ENCODE measurements around the gene CNOT3.
A peak's percentile ranks its signal among the peaks of the same experiment; 100 is the strongest.

The CNOT3 gene

GRCh38 chr19:54158812-54159351 lies 21.3 kb downstream of the CNOT3 start:
- peaks cover 45% of the 10 kb centered on the region for H3K36me3 ChIP-seq (ENCODE audit: low read depth)
- no peak for TF ChIP-seq CTCF (IDR thresholded peaks at IDR 0.05; ENCODE audit: poor library complexity, severe bottlenecking)
- DNase-seq (ENCODE audit: low spot score) (no peak), ATAC-seq (ENCODE audit: low read depth) (no peak)
- H3K4me3 ChIP-seq (ENCODE audit: severe bottlenecking): peak overlapping the region; percentile 72
- no peaks in the 10 kb centered on the region for H3K9me3 ChIP-seq (ENCODE audit: severe bottlenecking)
- no peaks in the 10 kb centered on the region for H3K27me3 ChIP-seq (ENCODE audit: insufficient read depth, poor library complexity, severe bottlenecking)
- H3K27ac ChIP-seq (ENCODE audit: poor library complexity, severe bottlenecking): peak overlapping the region; percentile 80
- peaks cover 10% of the 10 kb centered on the region for H3K4me1 ChIP-seq (ENCODE audit: insufficient read depth, poor library complexity, severe bottlenecking)

GRCh38 chr19:54159352-54160181 lies 22.0 kb downstream of the CNOT3 start, which contains the start of gene LENG1:
LENG1 (minus strand) TSS chr19:54159721; CDS start chr19:54159695, 26 bp downstream.
- H3K27me3 ChIP-seq (ENCODE audit: insufficient read depth, poor library complexity, severe bottlenecking): no peaks in the 10 kb centered on the region
- DNase-seq (ENCODE audit: low spot score) (peak; percentile 100), ATAC-seq (ENCODE audit: low read depth) (peak; percentile 86)
- peak; percentile 32 for TF ChIP-seq CTCF (IDR thresholded peaks at IDR 0.05; ENCODE audit: poor library complexity, severe bottlenecking)
- no peaks in the 10 kb centered on the region for H3K9me3 ChIP-seq (ENCODE audit: severe bottlenecking)
- peaks cover 10% of the 10 kb centered on the region for H3K4me1 ChIP-seq (ENCODE audit: insufficient read depth, poor library complexity, severe bottlenecking)
- H3K27ac ChIP-seq (ENCODE audit: poor library complexity, severe bottlenecking): peak within 1 kb of the TSS; percentile 80
- H3K4me3 ChIP-seq (ENCODE audit: severe bottlenecking): peak within 1 kb of the TSS; percentile 72
- H3K36me3 ChIP-seq (ENCODE audit: low read depth): peaks cover 38% of the 10 kb centered on the region

GRCh38 chr19:54160182-54160811 lies 22.7 kb downstream of the CNOT3 start:
- peaks cover 10% of the 10 kb centered on the region for H3K4me1 ChIP-seq (ENCODE audit: insufficient read depth, poor library complexity, severe bottlenecking)
- H3K27me3 ChIP-seq (ENCODE audit: insufficient read depth, poor library complexity, severe bottlenecking): no peaks in the 10 kb centered on the region
- H3K27ac ChIP-seq (ENCODE audit: poor library complexity, severe bottlenecking): peak overlapping the region; percentile 80
- peaks cover 31% of the 10 kb centered on the region for H3K36me3 ChIP-seq (ENCODE audit: low read depth)
- no peak for DNase-seq (ENCODE audit: low spot score)
- no peak for TF ChIP-seq CTCF (IDR thresholded peaks at IDR 0.05; ENCODE audit: poor library complexity, severe bottlenecking)
- no peaks in the 10 kb centered on the region for H3K9me3 ChIP-seq (ENCODE audit: severe bottlenecking)
- peak overlapping the region; percentile 47 for H3K4me3 ChIP-seq (ENCODE audit: severe bottlenecking)
- ATAC-seq (ENCODE audit: low read depth): peak; percentile 1; the same call in 2 of the 3 replicates

DNA sequence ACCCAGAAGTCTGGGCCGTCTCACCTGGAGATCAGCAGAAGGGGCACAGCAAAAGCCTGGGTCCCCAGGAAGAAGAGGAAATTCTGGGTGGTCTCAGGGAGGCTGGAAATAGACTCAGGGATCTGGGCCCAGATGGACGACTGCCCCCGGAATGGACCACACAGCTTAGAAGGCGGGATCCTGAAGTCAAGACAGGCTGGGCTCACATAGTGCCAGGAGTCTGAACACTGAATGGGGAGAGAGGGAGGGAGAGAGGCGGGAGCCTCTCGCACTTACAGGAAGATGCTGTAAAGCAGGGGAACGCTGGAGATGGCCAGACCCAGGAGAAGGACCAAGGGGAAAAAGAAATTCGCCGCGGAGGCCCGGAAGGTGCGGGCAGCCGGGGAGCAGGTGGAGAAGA lies 23.3 kb downstream of the CNOT3 start:
- no peaks in the 10 kb centered on the region for H3K27me3 ChIP-seq (ENCODE audit: insufficient read depth, poor library complexity, severe bottlenecking)
- peaks cover 25% of the 10 kb centered on the region for H3K36me3 ChIP-seq (ENCODE audit: low read depth)
- H3K27ac ChIP-seq (ENCODE audit: poor library complexity, severe bottlenecking): peak overlapping the region; percentile 80
- no peak for TF ChIP-seq CTCF (IDR thresholded peaks at IDR 0.05; ENCODE audit: poor library complexity, severe bottlenecking)
- H3K4me1 ChIP-seq (ENCODE audit: insufficient read depth, poor library complexity, severe bottlenecking): peaks cover 10% of the 10 kb centered on the region
- DNase-seq (ENCODE audit: low spot score) (no peak), ATAC-seq (ENCODE audit: low read depth) (no peak)
- H3K9me3 ChIP-seq (ENCODE audit: severe bottlenecking): no peaks in the 10 kb centered on the region
- peak overlapping the region; percentile 47 for H3K4me3 ChIP-seq (ENCODE audit: severe bottlenecking)
